ENCODE measurements around the gene NPS.

NPS gene

GRCh38 chr10:127525686-127526085 is 23.4 kb upstream of the NPS start:
- TF ChIP-seq CTCF (IDR thresholded peaks at IDR 0.05): no peak

- TF ChIP-seq CTCF (IDR thresholded peaks at IDR 0.05): no peak
Observed at GRCh38 chr10:127526161-127526560, 22.9 kb upstream of the NPS start.

- no peak for TF ChIP-seq CTCF (IDR thresholded peaks at IDR 0.05)
Observed at GRCh38 chr10:127527320-127527719, 21.8 kb upstream of the NPS start.

GRCh38 chr10:127527891-127528290 is 21.2 kb upstream of the NPS start:
- TF ChIP-seq CTCF (IDR thresholded peaks at IDR 0.05): no peak

- TF ChIP-seq CTCF (IDR thresholded peaks at IDR 0.05): no peak
Observed at GRCh38 chr10:127532193-127532592, 16.9 kb upstream of the NPS start.

GRCh38 chr10:127532659-127533058 is 16.4 kb upstream of the NPS start:
- TF ChIP-seq CTCF (IDR thresholded peaks at IDR 0.05): no peak

GRCh38 chr10:127534074-127534473 is 15.0 kb upstream of the NPS start:
- TF ChIP-seq CTCF (IDR thresholded peaks at IDR 0.05): no peak

GRCh38 chr10:127534496-127534895 is 14.6 kb upstream of the NPS start:
- TF ChIP-seq CTCF (IDR thresholded peaks at IDR 0.05): no peak
